Adipocyte (in vitro differentiated cells): ENCODE data around the gene ZNF506.

Experiments
- DNase-seq: peaks from one replicate; pipeline ENCODE4 v3.0.0-alpha.2; 2015; ENCODE audit warnings: low read depth
- H3K27me3 ChIP-seq: replicated peaks from 2 replicates; pipeline ENCODE4 v1.7.0; 2013; ENCODE audit warnings: mild to moderate bottlenecking, low read length, moderate library complexity; ENCODE audit not compliant: control insufficient read depth, insufficient read depth
- H3K36me3 ChIP-seq: 2 replicates; pipeline ENCODE4 v1.7.0; 2013; ENCODE audit warnings: low read length, mild to moderate bottlenecking, moderate library complexity; ENCODE audit not compliant: control insufficient read depth, insufficient read depth, severe bottlenecking
- H3K4me1 ChIP-seq: 2 replicates; pipeline ENCODE4 v1.7.0; 2013; ENCODE audit warnings: mild to moderate bottlenecking, low read length, moderate library complexity; ENCODE audit not compliant: control insufficient read depth, insufficient read depth
- H3K4me3 ChIP-seq: 2 replicates; pipeline ENCODE4 v1.7.0; 2013; ENCODE audit warnings: mild to moderate bottlenecking, low read length, moderate library complexity
- H3K9ac ChIP-seq: 2 replicates; pipeline ENCODE4 v1.7.0; 2013; ENCODE audit warnings: mild to moderate bottlenecking, low read length, moderate library complexity
- H3K9me3 ChIP-seq: 2 replicates; pipeline ENCODE4 v1.7.0; 2013; ENCODE audit warnings: mild to moderate bottlenecking, low read length, moderate library complexity; ENCODE audit not compliant: control insufficient read depth

The ZNF506 gene

GRCh38 chr19:19742773-19743172, 78.8 kb downstream of the ZNF506 start:
- Histone ChIP-seq H3K9me3 (no peaks in the 10 kb centered on the region), H3K36me3 (no peaks in the 10 kb centered on the region), H3K27me3 (no peaks in the 10 kb centered on the region), H3K4me1 (no peaks in the 10 kb centered on the region), H3K9ac (no peak overlapping the region), H3K4me3 (no peak overlapping the region)
- DNase-seq: no peak
